OCI-LY7 (cell line): ENCODE data around the gene MAP2K5. TPM values are rescaled to one million over a fixed set of nuclear protein-coding genes. Genes with fewer than 3 reads are reported as not detected.

Experiments used
- BruUV-seq: library from RNA; stranded (reverse); fragments of 400-500 nt; replicated peaks from 2 replicates; lab custom pipeline; 2021; lab: Mats Ljungman, UMichigan
- CTCF ChIA-PET: fragments of 300-600 bp; sonication (Branson Sonifier 250); formaldehyde crosslinking; loops from one replicate; lab custom pipeline; 2022; ENCODE audit warnings: antibody characterized with exemption; ENCODE audit not compliant: unreplicated experiment; lab: Charles Lee
- POLR2A ChIA-PET: fragments of 300-600 bp; sonication (Branson Sonifier 250); formaldehyde crosslinking; loops from one replicate; lab custom pipeline; 2022; ENCODE audit warnings: antibody characterized with exemption; lab: Charles Lee
- DNase-seq: peaks from one replicate; pipeline ENCODE4 v3.0.0-alpha.2; 2015; ENCODE audit warnings: low spot score
- H2AFZ ChIP-seq: fragments of 200-600 bp; sonication (generic), shearing (Covaris generic); 2 replicates; pipeline ENCODE4 v1.6.1; 2014; ENCODE audit warnings: mild to moderate bottlenecking, antibody characterized with exemption, low read length, moderate library complexity
- H3K27ac ChIP-seq: fragments of 200-600 bp; sonication (generic); 2 replicates; pipeline ENCODE4 v1.5.1; 2014; ENCODE audit warnings: mixed run types, low read depth, mild to moderate bottlenecking, moderate library complexity, low read length, inconsistent platforms; ENCODE audit not compliant: poor library complexity, severe bottlenecking
- H3K36me3 ChIP-seq: fragments of 200-600 bp; sonication (generic); 2 replicates; pipeline ENCODE4 v1.6.1; 2014; ENCODE audit warnings: mild to moderate bottlenecking, antibody characterized with exemption, low read length, moderate library complexity, mixed read lengths; ENCODE audit not compliant: insufficient read depth
- H3K4me1 ChIP-seq: fragments of 200-600 bp; sonication (generic); 2 replicates; pipeline ENCODE4 v1.5.1; 2014; ENCODE audit warnings: mild to moderate bottlenecking, low read length; ENCODE audit not compliant: insufficient read depth, poor library complexity, severe bottlenecking
- H3K4me2 ChIP-seq: fragments of 200-600 bp; sonication (generic); 2 replicates; pipeline ENCODE4 v1.6.1; 2014; ENCODE audit warnings: mild to moderate bottlenecking, low read length
- H3K4me3 ChIP-seq: fragments of 200-600 bp; sonication (generic); 2 replicates; pipeline ENCODE4 v1.5.1; 2014; ENCODE audit warnings: mild to moderate bottlenecking, low read depth, low read length; ENCODE audit not compliant: poor library complexity, severe bottlenecking
- H3K79me2 ChIP-seq: fragments of 200-600 bp; sonication (generic); 2 replicates; pipeline ENCODE4 v1.6.1; 2016; ENCODE audit warnings: low read depth, mild to moderate bottlenecking, low read length, moderate library complexity, mixed read lengths; ENCODE audit not compliant: insufficient read depth
- H3K9me2 ChIP-seq: fragments of 200-600 bp; sonication (generic); 2 replicates; pipeline ENCODE4 v1.6.1; 2016; ENCODE audit warnings: mild to moderate bottlenecking, low read length, mixed read lengths; ENCODE audit not compliant: insufficient read depth
- H3K9me3 ChIP-seq: fragments of 200-600 bp; sonication (generic); 2 replicates; pipeline ENCODE4 v1.6.1; 2014; ENCODE audit warnings: mild to moderate bottlenecking, mixed run types, low read length, mixed read lengths
- H4K20me1 ChIP-seq: fragments of 200-600 bp; sonication (generic); 2 replicates; pipeline ENCODE4 v1.6.1; 2014; ENCODE audit warnings: mild to moderate bottlenecking, antibody characterized with exemption, low read length, moderate library complexity, mixed read lengths; ENCODE audit not compliant: insufficient read depth
- CTCF ChIP-seq: fragments of 200-600 bp; sonication (generic); conservative IDR thresholded peaks from 2 replicates; pipeline ENCODE4 v1.5.1; 2014; ENCODE audit warnings: mild to moderate bottlenecking, antibody characterized with exemption, low read length, moderate library complexity, mixed read lengths
- EZH2phosphoT487 ChIP-seq: fragments of 200-600 bp; sonication (generic); IDR thresholded peaks from 2 replicates; pipeline ENCODE4 v1.6.1; 2018; ENCODE audit warnings: low read depth, borderline replicate concordance, mild to moderate bottlenecking, mixed run types, antibody characterized with exemption, low read length, moderate library complexity, mixed read lengths
- intact Hi-C: fragments of 100-400 bp; cut with micrococcal nuclease; formaldehyde crosslinking; loops from one replicate; pipeline ENCODE4 v1.10.0; 2022; ENCODE audit not compliant: unreplicated experiment
- total RNA-seq, 2 experiments: library from RNA; depleted of rRNA in 1 of 2; stranded (reverse); fragments of >200 nt in 1 of 2; shearing (Covaris generic) in 1 of 2; gene quantifications; 2 replicates each; pipeline ENCODE4 v1.2.3, GENCODE V29; 2014 to 2022

The MAP2K5 gene
- total RNA-seq, 2 experiments from 2014 or later, result 10.2 to 35.0 TPM

GRCh38 chr15:67512933-67513714, 29.4 kb upstream of the MAP2K5 start:
- no peak overlapping the region for H2AFZ ChIP-seq
- H3K27ac ChIP-seq, result no peak overlapping the region
- no peaks in the 10 kb centered on the region for H3K4me1 ChIP-seq
- H3K9me3 ChIP-seq, result no peaks in the 10 kb centered on the region
- no peaks in the 10 kb centered on the region for H3K36me3 ChIP-seq
- CTCF ChIA-PET, result no interaction called here
- no peak overlapping the region for H3K4me2 ChIP-seq
- no peak overlapping the region for H3K4me3 ChIP-seq
- DNase-seq, result no peak
- H4K20me1 ChIP-seq, result no peaks in the 10 kb centered on the region
- no peak for TF ChIP-seq EZH2phosphoT487
- TF ChIP-seq CTCF, result no peak
- no TSS peak for BruUV-seq
- POLR2A ChIA-PET, result no interaction called here
- intact Hi-C loops, result no loop called here
- H3K9me2 ChIP-seq, result no peaks in the 10 kb centered on the region
- H3K79me2 ChIP-seq, result no peaks in the 10 kb centered on the region

- no TSS peak for BruUV-seq
- POLR2A ChIA-PET, result no interaction called here
These were observed 27.4 kb upstream of the MAP2K5 start for GRCh38 chr15:67515090-67515489.

More at GRCh38 chr15:67515090-67515489, 27.4 kb upstream of the MAP2K5 start:
- CTCF ChIA-PET, result no interaction called here
- H3K79me2 ChIP-seq, result no peaks in the 10 kb centered on the region
- H3K4me2 ChIP-seq, result no peak overlapping the region
- DNase-seq, result no peak
- H3K9me3 ChIP-seq, result no peaks in the 10 kb centered on the region
- H3K4me1 ChIP-seq, result no peaks in the 10 kb centered on the region
- no peaks in the 10 kb centered on the region for H3K36me3 ChIP-seq
- H3K9me2 ChIP-seq, result no peaks in the 10 kb centered on the region
- no peaks in the 10 kb centered on the region for H4K20me1 ChIP-seq
- H3K27ac ChIP-seq, result no peak overlapping the region
- TF ChIP-seq EZH2phosphoT487 (no peak), CTCF (no peak)
- intact Hi-C loops, result no loop called here
- no peak overlapping the region for H2AFZ ChIP-seq
- no peak overlapping the region for H3K4me3 ChIP-seq
